HepG2 (cell line): ENCODE measurements around the gene TLNRD1. TPM values are rescaled to one million over a fixed set of nuclear protein-coding genes. Genes with fewer than 3 reads are reported as not detected.

Experiments
- BHLHE40 ChIP-seq: IDR thresholded peaks from 2 replicates; pipeline ENCODE4 v1.6.1; 2011; ENCODE audit warnings: low read length, improper control_type of control experiment
- CBX5 ChIP-seq: sonication (generic); formaldehyde crosslinking; IDR thresholded peaks from 2 replicates; pipeline ENCODE4 v1.4.0; 2020; ENCODE audit warnings: missing genetic modification reagents, borderline replicate concordance
- ELF1 ChIP-seq: sonication (generic); formaldehyde crosslinking; IDR thresholded peaks from 2 replicates; pipeline ENCODE4 v1.4.0; 2020; ENCODE audit warnings: missing genetic modification reagents
- EZH2 ChIP-seq: conservative IDR thresholded peaks from 2 replicates; pipeline ENCODE4 v1.6.1; 2012; ENCODE audit warnings: mild to moderate bottlenecking, low read depth, low read length, moderate library complexity
- FOXC1 ChIP-seq: sonication (generic); formaldehyde crosslinking; IDR thresholded peaks from 2 replicates; pipeline ENCODE4 v1.8.0; 2022; ENCODE audit warnings: mild to moderate bottlenecking, missing genetic modification reagents, borderline replicate concordance
- HHEX ChIP-seq: IDR thresholded peaks from 2 replicates; pipeline ENCODE4 v1.6.1; 2016; ENCODE audit warnings: control low read depth
- JARID2 ChIP-seq: sonication (generic); formaldehyde crosslinking; IDR thresholded peaks from 2 replicates; pipeline ENCODE4 v1.8.1; 2023; ENCODE audit warnings: missing genetic modification reagents, inconsistent platforms; ENCODE audit not compliant: insufficient replicate concordance
- MED1 ChIP-seq: sonication (generic); formaldehyde crosslinking; IDR thresholded peaks from 2 replicates; pipeline ENCODE4 v1.4.0; 2020; ENCODE audit warnings: missing genetic modification reagents
- MEF2D ChIP-seq: sonication (generic); formaldehyde crosslinking; IDR thresholded peaks from 2 replicates; pipeline ENCODE4 v1.5.1; 2020; ENCODE audit warnings: mild to moderate bottlenecking, missing genetic modification reagents
- MTF2 ChIP-seq: sonication (generic); formaldehyde crosslinking; IDR thresholded peaks from 2 replicates; pipeline ENCODE4 v1.5.0; 2020; ENCODE audit warnings: missing genetic modification reagents, borderline replicate concordance
- NR2F6 ChIP-seq, 2 experiments: IDR thresholded peaks; 2 replicates each; pipeline ENCODE4 v1.6.1; 2016; ENCODE audit warnings: antibody characterized with exemption in 1 of 2, mild to moderate bottlenecking in 1 of 2
- REXO4 ChIP-seq: sonication (generic); formaldehyde crosslinking; IDR thresholded peaks from 2 replicates; pipeline ENCODE4 v1.8.0; 2022; ENCODE audit warnings: missing genetic modification reagents, mild to moderate bottlenecking, borderline replicate concordance
- SAFB2 ChIP-seq: sonication (generic); formaldehyde crosslinking; IDR thresholded peaks from 2 replicates; pipeline ENCODE4 v1.5.1; 2020; ENCODE audit warnings: missing genetic modification reagents, low read depth, mild to moderate bottlenecking, borderline replicate concordance
- SIN3A ChIP-seq: IDR thresholded peaks from 2 replicates; pipeline ENCODE4 v1.6.1; 2011; ENCODE audit warnings: low read depth, mild to moderate bottlenecking, control low read depth, low read length, borderline replicate concordance
- SMC3 ChIP-seq: IDR thresholded peaks from 2 replicates; pipeline ENCODE4 v1.6.1; 2011; ENCODE audit warnings: low read length, improper control_type of control experiment
- SSRP1 ChIP-seq: IDR thresholded peaks from 2 replicates; pipeline ENCODE4 v1.6.1; 2016; ENCODE audit warnings: control low read depth
- THAP8 ChIP-seq: sonication (generic); formaldehyde crosslinking; IDR thresholded peaks from 2 replicates; pipeline ENCODE4 v1.5.1; 2020; ENCODE audit warnings: missing genetic modification reagents, mild to moderate bottlenecking, borderline replicate concordance
- YY1 ChIP-seq: IDR thresholded peaks from 2 replicates; pipeline ENCODE4 v1.6.1; 2011; ENCODE audit warnings: low read length, low read depth, moderate library complexity, mild to moderate bottlenecking; ENCODE audit not compliant: insufficient read depth, insufficient replicate concordance
- ZC3H13 ChIP-seq: sonication (generic); formaldehyde crosslinking; IDR thresholded peaks from 2 replicates; pipeline ENCODE4 v1.8.1; 2023; ENCODE audit warnings: mild to moderate bottlenecking, missing genetic modification reagents, moderate library complexity
- ZNF138 ChIP-seq: sonication (generic); formaldehyde crosslinking; IDR thresholded peaks from 2 replicates; pipeline ENCODE4 v1.5.0; 2020; ENCODE audit warnings: mild to moderate bottlenecking, low read depth, missing genetic modification reagents
- ZNF414 ChIP-seq: sonication (generic); formaldehyde crosslinking; IDR thresholded peaks from 2 replicates; pipeline ENCODE4 v1.5.0; 2020; ENCODE audit warnings: missing genetic modification reagents
- ZNF446 ChIP-seq: sonication (generic); formaldehyde crosslinking; IDR thresholded peaks from 2 replicates; pipeline ENCODE4 v1.5.0; 2020; ENCODE audit warnings: mild to moderate bottlenecking, missing genetic modification reagents
- ZNF460 ChIP-seq: sonication (generic); formaldehyde crosslinking; IDR thresholded peaks from 2 replicates; pipeline ENCODE4 v1.5.1; 2020; ENCODE audit warnings: missing genetic modification reagents, mild to moderate bottlenecking, borderline replicate concordance
- polyA plus RNA-seq, 8 experiments: library from polyadenylated mRNA; depleted of rRNA in 3 of 8; stranded (reverse) in 7 of 8; unstranded in 1 of 8; fragments of >200 nt; fragmentation: Illumina TruSeq in 4 of 8; extraction: Trizol in 4 of 8; gene quantifications; 2 replicates each; pipeline versions ENCODE4 v1.2.1 to v1.2.3, GENCODE V29; 2011 to 2016; ENCODE audit warnings: low read depth in 4 of 8, missing spikeins in 1 of 8, mixed read lengths in 1 of 8; ENCODE audit not compliant: insufficient read depth in 1 of 8
- total RNA-seq, 5 experiments: library from RNA; depleted of rRNA; stranded (reverse); fragments of >200 nt; fragmentation: Illumina TruSeq; extraction: Trizol; gene quantifications; 2 replicates each; pipeline ENCODE4 v1.2.3, GENCODE V29; 2016; ENCODE audit warnings: low read depth in 1 of 5
- TF ChIP-seq, protein P1 (sequence below): sonication (generic); formaldehyde crosslinking; IDR thresholded peaks from 2 replicates; pipeline ENCODE4 v1.4.0; 2020; ENCODE audit warnings: missing genetic modification reagents, borderline replicate concordance
- TF ChIP-seq, protein P2 (sequence below): sonication (generic); formaldehyde crosslinking; IDR thresholded peaks from 2 replicates; pipeline ENCODE4 v1.8.0; 2022; ENCODE audit warnings: low read depth, missing genetic modification reagents

The TLNRD1 gene
- total and polyA plus RNA-seq, 2 of the 13 experiments (the other 11 are each of a cell fraction or from before 2014, with no cell fraction given) = 3.4 to 5.3 TPM

DNA sequence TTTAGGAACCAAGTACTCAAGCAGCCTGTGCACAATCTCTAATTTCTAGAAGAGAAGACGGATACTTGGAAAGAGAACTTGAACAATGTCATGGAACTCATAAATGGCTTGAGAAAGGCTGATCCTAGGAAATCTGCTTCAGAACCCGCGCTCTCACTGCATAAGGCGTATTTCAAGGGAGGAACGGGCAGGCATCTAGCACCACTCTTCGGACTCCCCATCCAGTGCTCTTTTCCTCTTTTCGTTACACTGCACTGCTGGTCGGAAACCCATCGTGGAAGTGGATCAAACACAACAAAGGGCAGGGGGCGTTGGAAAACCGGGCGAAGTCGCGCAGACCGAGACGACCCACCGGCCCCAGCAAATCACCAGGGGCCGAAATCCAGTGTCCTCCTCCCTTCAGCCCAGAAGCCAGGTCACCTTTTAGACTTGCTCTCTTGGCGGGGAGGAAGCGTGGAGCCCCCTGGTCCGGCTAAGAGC lies 539 bp upstream of the TLNRD1 start (continued):
- TF ChIP-seq, protein P1, sequence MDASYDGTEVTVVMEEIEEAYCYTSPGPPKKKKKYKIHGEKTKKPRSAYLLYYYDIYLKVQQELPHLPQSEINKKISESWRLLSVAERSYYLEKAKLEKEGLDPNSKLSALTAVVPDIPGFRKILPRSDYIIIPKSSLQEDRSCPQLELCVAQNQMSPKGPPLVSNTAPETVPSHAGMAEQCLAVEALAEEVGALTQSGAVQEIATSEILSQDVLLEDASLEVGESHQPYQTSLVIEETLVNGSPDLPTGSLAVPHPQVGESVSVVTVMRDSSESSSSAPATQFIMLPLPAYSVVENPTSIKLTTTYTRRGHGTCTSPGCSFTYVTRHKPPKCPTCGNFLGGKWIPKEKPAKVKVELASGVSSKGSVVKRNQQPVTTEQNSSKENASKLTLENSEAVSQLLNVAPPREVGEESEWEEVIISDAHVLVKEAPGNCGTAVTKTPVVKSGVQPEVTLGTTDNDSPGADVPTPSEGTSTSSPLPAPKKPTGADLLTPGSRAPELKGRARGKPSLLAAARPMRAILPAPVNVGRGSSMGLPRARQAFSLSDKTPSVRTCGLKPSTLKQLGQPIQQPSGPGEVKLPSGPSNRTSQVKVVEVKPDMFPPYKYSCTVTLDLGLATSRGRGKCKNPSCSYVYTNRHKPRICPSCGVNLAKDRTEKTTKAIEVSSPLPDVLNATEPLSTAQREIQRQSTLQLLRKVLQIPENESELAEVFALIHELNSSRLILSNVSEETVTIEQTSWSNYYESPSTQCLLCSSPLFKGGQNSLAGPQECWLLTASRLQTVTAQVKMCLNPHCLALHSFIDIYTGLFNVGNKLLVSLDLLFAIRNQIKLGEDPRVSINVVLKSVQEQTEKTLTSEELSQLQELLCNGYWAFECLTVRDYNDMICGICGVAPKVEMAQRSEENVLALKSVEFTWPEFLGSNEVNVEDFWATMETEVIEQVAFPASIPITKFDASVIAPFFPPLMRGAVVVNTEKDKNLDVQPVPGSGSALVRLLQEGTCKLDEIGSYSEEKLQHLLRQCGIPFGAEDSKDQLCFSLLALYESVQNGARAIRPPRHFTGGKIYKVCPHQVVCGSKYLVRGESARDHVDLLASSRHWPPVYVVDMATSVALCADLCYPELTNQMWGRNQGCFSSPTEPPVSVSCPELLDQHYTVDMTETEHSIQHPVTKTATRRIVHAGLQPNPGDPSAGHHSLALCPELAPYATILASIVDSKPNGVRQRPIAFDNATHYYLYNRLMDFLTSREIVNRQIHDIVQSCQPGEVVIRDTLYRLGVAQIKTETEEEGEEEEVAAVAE (CRISPR knock-in tag) = no peak
- peak; percentile 11; the same call in 1 of the 2 replicates for TF ChIP-seq THAP8 (CRISPR knock-in tag)
- no peak for TF ChIP-seq SAFB2
- TF ChIP-seq SSRP1 (CRISPR knock-in tag) = no peak
- no peak for TF ChIP-seq YY1
- TF ChIP-seq ZC3H13 (CRISPR knock-in tag) = peak; percentile 21; the same call in 1 of the 2 replicates
- no peak for TF ChIP-seq ZNF446 (CRISPR knock-in tag)
- no peak for TF ChIP-seq ELF1 (CRISPR knock-in tag)
- TF ChIP-seq CBX5 (CRISPR knock-in tag) = no peak
- TF ChIP-seq ZNF138 (CRISPR knock-in tag) = no peak
- no peak for TF ChIP-seq EZH2
- TF ChIP-seq BHLHE40 = no peak
- TF ChIP-seq, protein P2, sequence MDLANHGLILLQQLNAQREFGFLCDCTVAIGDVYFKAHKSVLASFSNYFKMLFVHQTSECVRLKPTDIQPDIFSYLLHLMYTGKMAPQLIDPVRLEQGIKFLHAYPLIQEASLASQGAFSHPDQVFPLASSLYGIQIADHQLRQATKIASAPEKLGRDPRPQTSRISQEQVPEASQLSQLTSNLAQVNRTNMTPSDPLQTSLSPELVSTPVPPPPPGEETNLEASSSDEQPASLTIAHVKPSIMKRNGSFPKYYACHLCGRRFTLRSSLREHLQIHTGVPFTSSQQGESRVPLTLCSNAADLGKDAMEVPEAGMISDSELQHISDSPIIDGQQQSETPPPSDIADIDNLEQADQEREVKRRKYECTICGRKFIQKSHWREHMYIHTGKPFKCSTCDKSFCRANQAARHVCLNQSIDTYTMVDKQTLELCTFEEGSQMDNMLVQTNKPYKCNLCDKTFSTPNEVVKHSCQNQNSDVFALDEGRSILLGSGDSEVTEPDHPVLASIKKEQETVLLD (CRISPR knock-in tag) = no peak
- TF ChIP-seq ZNF414 (CRISPR knock-in tag) = no peak
- no peak for TF ChIP-seq ZNF460
- TF ChIP-seq FOXC1 (CRISPR knock-in tag) = 0 out of 2 replicates have a peak, but pooled peaks have one; percentile 14
- no peak for TF ChIP-seq JARID2
- TF ChIP-seq NR2F6 (IDR thresholded peaks at IDR 0.05) = no peak
- no peak for TF ChIP-seq NR2F6 (CRISPR knock-in tag; IDR thresholded peaks at IDR 0.05)
- TF ChIP-seq HHEX = no peak
- TF ChIP-seq MED1 (CRISPR knock-in tag) = 0 out of 2 replicates have a peak, but pooled peaks have one; percentile 14
- no peak for TF ChIP-seq MEF2D (CRISPR knock-in tag)
- no peak for TF ChIP-seq REXO4 (CRISPR knock-in tag)
- no peak for TF ChIP-seq MTF2
- TF ChIP-seq SMC3 = no peak
- TF ChIP-seq SIN3A = no peak
